ENCODE results near the gene UBA6.
A peak's percentile ranks its signal among the peaks of the same experiment; 100 is the strongest.
"Not testable (repeated sequence)": the region's sequence is repeated elsewhere in the genome, so short reads cannot be mapped to it uniquely, and the experiment has no call there.

Gene UBA6

GRCh38 chr4:67680581-67681222 lies 20.3 kb downstream of the UBA6 start:
- no peak for TF ChIP-seq Cebpa-rat (IDR thresholded peaks at IDR 0.05)
- Histone ChIP-seq H3K4me2 (no peak overlapping the region), H3K36me3 (peaks cover 48% of the 10 kb centered on the region), H3K27me3 (no peaks in the 10 kb centered on the region), H3K4me1 (no peaks in the 10 kb centered on the region), H3K9me3 (peaks cover 3% of the 10 kb centered on the region), H3K27ac (no peak overlapping the region), H3K4me3 (no peak overlapping the region), H4K20me1 (no peaks in the 10 kb centered on the region), H3K9ac (no peak overlapping the region)

DNA sequence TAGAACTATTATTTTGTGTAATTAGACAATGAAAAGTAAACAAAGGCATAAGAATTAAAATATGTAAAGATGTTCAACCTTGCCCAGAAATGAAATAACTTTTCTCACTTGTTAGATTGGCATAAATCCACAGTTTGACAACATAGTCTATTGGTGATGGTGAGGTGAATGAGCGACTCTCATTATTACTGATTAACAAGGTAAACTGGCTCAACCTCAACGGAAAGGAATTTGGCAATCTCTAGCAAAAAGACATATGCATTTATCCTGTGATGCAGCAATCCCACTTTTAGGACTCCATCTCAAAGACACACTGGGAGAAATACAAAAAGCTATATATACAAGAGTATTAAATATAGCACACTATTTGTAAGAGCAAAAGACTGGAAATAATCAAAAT lies 22.3 kb downstream of the UBA6 start:
- TF ChIP-seq Cebpa-rat (IDR thresholded peaks at IDR 0.05) = no peak
- H3K27ac ChIP-seq = no peak overlapping the region
- H4K20me1 ChIP-seq = no peaks in the 10 kb centered on the region
- no peaks in the 10 kb centered on the region for H3K4me1 ChIP-seq
- H3K9me3 ChIP-seq = peaks cover 8% of the 10 kb centered on the region
- no peak overlapping the region for H3K4me3 ChIP-seq
- H3K27me3 ChIP-seq = no peaks in the 10 kb centered on the region
- no peak overlapping the region for H3K9ac ChIP-seq
- H3K36me3 ChIP-seq = peaks cover 60% of the 10 kb centered on the region
- no peak overlapping the region for H3K4me2 ChIP-seq

DNA sequence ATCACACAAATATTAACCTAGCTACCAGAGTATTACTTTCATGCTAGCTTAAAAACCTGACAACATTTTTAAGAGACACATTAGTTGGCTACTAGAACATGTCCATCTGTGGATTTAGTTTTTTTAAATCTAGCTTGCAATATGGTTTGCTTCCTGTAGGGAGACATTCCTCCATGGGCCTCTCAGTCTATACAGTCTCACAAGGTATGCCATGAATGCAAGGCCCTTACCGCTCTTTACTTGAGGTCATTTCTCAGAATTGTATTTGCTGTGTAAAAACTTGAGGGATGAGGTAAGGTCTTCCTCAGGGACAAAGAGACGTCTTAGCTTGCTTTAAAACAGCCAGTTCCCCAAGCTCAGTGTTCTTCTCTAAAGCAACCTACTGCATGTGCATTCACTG lies 26.9 kb downstream of the UBA6 start:
- Histone ChIP-seq H3K4me2 (no peak overlapping the region), H3K27ac (no peak overlapping the region), H4K20me1 (no peaks in the 10 kb centered on the region), H3K9me3 (peaks cover 8% of the 10 kb centered on the region), H3K4me1 (no peaks in the 10 kb centered on the region), H3K9ac (no peak overlapping the region), H3K27me3 (no peaks in the 10 kb centered on the region), H3K36me3 (peaks cover 78% of the 10 kb centered on the region), H3K4me3 (no peak overlapping the region)
- no peak for TF ChIP-seq Cebpa-rat (IDR thresholded peaks at IDR 0.05)

GRCh38 chr4:67668315-67668714 lies 32.6 kb downstream of the UBA6 start:
- Histone ChIP-seq H3K4me3 (no peak overlapping the region), H3K4me1 (no peaks in the 10 kb centered on the region), H3K9me3 (no peaks in the 10 kb centered on the region; the same call in 1 of the 2 replicates), H4K20me1 (no peaks in the 10 kb centered on the region), H3K4me2 (no peak overlapping the region), H3K36me3 (peaks cover 65% of the 10 kb centered on the region), H3K27me3 (no peaks in the 10 kb centered on the region), H3K9ac (no peak overlapping the region), H3K27ac (no peak overlapping the region)
- no peak for TF ChIP-seq Cebpa-rat (IDR thresholded peaks at IDR 0.05)

DNA sequence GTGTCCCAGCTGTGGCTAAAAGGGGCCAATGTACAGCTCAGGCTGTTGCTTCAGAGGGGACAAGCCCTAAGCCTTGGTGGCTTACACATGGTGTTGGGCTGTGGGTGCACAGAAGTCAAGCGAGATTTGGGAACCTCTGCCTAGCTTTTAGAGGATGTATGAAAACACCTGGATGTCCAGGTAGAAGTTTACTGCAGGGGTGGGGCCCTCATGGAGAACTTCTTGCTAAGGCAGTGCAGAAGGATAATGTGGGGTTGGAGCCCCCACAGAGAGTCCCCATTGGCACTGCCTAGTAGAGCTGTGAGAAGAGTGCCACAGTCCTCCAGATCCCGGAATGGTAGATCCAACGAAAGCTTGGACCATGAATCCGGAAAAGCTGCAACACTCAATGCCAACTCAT lies 40.5 kb downstream of the UBA6 start:
- Histone ChIP-seq H3K27ac (no peak overlapping the region), H4K20me1 (no peaks in the 10 kb centered on the region), H3K36me3 (peaks cover 78% of the 10 kb centered on the region), H3K9ac (no peak overlapping the region), H3K4me3 (peak overlapping the region; percentile 26; the same call in 1 of the 2 replicates), H3K4me2 (no peak overlapping the region), H3K4me1 (no peaks in the 10 kb centered on the region), H3K27me3 (no peaks in the 10 kb centered on the region), H3K9me3 (peaks cover 40% of the 10 kb centered on the region)
- TF ChIP-seq Cebpa-rat (IDR thresholded peaks at IDR 0.05) = no peak

DNA sequence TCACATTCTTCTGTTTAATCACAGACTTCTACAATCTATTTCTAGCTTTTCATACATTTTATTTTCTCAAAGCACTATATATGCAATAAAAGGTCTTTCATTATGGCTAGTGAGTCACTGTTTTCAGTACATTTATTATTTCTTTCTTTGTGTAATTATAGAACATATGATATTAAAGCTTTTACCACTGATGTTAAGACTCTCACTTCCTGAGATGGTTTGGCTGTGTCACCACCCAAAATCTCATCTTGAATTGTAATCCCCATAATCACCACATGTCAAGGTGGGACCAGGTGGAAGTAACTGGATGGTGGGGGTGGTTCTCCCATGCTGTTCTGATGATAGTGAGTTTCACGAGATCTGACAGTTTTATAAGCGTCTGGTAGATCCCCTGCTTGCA lies 41.9 kb downstream of the UBA6 start:
- TF ChIP-seq Cebpa-rat (IDR thresholded peaks at IDR 0.05) = no peak
- Histone ChIP-seq H3K4me2 (no peak overlapping the region), H3K27me3 (no peaks in the 10 kb centered on the region), H3K4me3 (no peak overlapping the region), H3K9ac (no peak overlapping the region), H3K4me1 (no peaks in the 10 kb centered on the region), H4K20me1 (no peaks in the 10 kb centered on the region), H3K27ac (no peak overlapping the region), H3K9me3 (peaks cover 51% of the 10 kb centered on the region), H3K36me3 (peaks cover 86% of the 10 kb centered on the region)

GRCh38 chr4:67658302-67658701 lies 42.7 kb downstream of the UBA6 start:
- TF ChIP-seq Cebpa-rat (IDR thresholded peaks at IDR 0.05) = no peak
- Histone ChIP-seq H3K4me3 (no peak overlapping the region), H4K20me1 (no peaks in the 10 kb centered on the region), H3K9me3 (peaks cover 56% of the 10 kb centered on the region), H3K4me1 (no peaks in the 10 kb centered on the region), H3K27ac (no peak overlapping the region), H3K27me3 (no peaks in the 10 kb centered on the region), H3K9ac (no peak overlapping the region), H3K36me3 (peaks cover 88% of the 10 kb centered on the region), H3K4me2 (no peak overlapping the region)

DNA sequence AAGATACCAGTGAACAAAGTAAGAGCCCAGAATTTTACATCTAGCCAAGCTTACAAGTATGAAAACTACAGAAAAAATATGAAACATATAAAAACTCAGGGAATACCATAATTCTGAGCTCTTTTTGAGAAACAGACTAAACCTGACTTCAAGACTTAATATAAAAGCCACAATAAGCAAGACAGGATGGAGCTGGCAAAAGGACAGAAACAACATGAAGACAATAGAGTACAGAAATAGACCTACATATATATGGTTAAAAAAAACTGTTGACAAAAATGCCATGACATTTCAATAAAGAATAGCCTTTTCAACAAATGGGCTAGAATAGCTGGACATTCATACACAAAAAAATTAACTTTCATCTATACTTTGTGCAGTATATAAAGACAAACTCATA lies 49.4 kb downstream of the UBA6 start:
- TF ChIP-seq Cebpa-rat (IDR thresholded peaks at IDR 0.05) = no peak
- no peak overlapping the region for H3K9ac ChIP-seq
- H4K20me1 ChIP-seq = no peaks in the 10 kb centered on the region
- no peak overlapping the region for H3K4me3 ChIP-seq
- no peak overlapping the region for H3K27ac ChIP-seq
- H3K36me3 ChIP-seq = peaks cover 58% of the 10 kb centered on the region
- H3K9me3 ChIP-seq = peaks cover 27% of the 10 kb centered on the region
- no peaks in the 10 kb centered on the region for H3K27me3 ChIP-seq
- H3K4me2 ChIP-seq = no peak overlapping the region
- H3K4me1 ChIP-seq = no peaks in the 10 kb centered on the region

DNA sequence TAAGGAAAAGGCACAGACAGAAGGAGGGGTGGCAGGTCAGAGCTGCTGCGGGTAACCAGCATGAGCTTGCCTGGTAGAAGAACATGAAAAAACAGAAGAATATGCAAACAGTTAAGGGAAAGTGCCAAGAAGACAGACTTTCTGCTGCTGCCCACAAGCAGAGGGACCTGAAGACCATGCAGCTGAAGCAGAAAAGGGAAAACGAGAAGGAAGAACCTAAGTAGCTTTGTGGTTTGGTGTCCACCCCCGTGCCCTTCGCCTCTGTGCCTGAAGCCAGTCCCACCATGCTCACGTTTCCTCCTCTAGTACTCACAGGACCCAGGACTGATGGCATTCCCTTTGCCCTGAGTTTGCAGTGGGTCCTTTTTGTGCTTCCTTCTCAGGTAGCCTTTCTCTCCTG lies 62.8 kb downstream of the UBA6 start:
- TF ChIP-seq Cebpa-rat (IDR thresholded peaks at IDR 0.05) = no peak
- no peaks in the 10 kb centered on the region for H4K20me1 ChIP-seq
- no peak overlapping the region for H3K9ac ChIP-seq
- H3K9me3 ChIP-seq = peaks cover 30% of the 10 kb centered on the region
- no peak overlapping the region for H3K4me2 ChIP-seq
- no peak overlapping the region for H3K27ac ChIP-seq
- no peaks in the 10 kb centered on the region for H3K27me3 ChIP-seq
- peaks cover 63% of the 10 kb centered on the region for H3K36me3 ChIP-seq
- no peaks in the 10 kb centered on the region for H3K4me1 ChIP-seq
- no peak overlapping the region for H3K4me3 ChIP-seq

DNA sequence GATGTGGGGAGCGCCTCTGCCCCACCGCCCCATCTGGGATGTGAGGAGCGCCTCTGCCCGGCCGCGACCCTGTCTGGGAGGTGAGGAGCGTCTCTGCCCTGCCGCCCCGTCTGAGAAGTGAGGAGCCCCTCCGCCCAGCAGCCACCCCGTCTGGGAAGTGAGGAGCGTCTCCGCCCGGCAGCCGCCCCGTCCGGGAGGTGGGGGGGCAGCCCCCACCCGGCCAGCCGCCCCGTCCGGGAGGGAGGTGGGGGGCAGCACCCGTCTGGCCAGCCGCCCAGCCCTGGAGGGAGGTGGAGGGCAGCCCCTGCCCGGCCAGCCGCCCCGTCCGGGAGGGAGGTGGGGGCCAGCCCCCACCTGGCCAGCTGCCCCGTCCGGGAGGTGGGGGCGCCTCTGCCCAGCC lies 64.0 kb downstream of the UBA6 start:
- H3K36me3 ChIP-seq = peaks cover 69% of the 10 kb centered on the region
- not testable (repeated sequence) for H3K27me3 ChIP-seq

DNA sequence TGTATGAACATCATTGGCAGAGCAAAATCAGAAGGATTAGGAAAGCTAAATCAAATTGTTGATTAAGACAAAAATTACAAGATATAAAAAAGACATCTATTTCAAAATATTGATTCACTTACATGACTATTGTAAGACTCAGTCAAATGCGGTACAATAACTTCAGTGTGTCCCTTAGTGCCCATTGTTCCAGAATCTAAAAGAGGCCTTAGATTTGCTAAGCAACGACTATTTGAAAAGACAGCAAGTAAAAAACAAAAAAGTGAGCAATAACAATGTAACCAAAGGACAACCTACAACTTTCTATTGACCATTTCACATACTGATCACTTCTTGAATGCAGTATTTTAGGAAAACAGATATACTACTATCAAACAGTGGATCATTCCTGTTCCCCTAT lies 65.6 kb downstream of the UBA6 start:
- Histone ChIP-seq H3K9ac (no peak overlapping the region), H3K27ac (no peak overlapping the region), H3K9me3 (peaks cover 30% of the 10 kb centered on the region), H3K36me3 (peaks cover 75% of the 10 kb centered on the region), H3K27me3 (no peaks in the 10 kb centered on the region), H3K4me3 (no peak overlapping the region), H3K4me2 (no peak overlapping the region), H3K4me1 (no peaks in the 10 kb centered on the region), H4K20me1 (no peaks in the 10 kb centered on the region)
- no peak for TF ChIP-seq Cebpa-rat (IDR thresholded peaks at IDR 0.05)

More for the DNA sequence above, 64.0 kb downstream of the UBA6 start:
- H3K9ac ChIP-seq, H3K4me3 ChIP-seq, H3K4me2 ChIP-seq, H4K20me1 ChIP-seq, H3K4me1 ChIP-seq, H3K27ac ChIP-seq: not testable (repeated sequence)
- peaks cover 30% of the 10 kb centered on the region for H3K9me3 ChIP-seq

All from BLaER1 (cell line).